HFF-Myc (cell line): ENCODE measurements around the gene CHMP4B.

Source experiments
- DNase-seq: peaks from one replicate; pipeline ENCODE4 v3.0.0-alpha.2; 2011; ENCODE audit warnings: low read depth; ENCODE audit errors: extremely low read depth
- H3K4me3 ChIP-seq: replicated peaks from 2 replicates; pipeline ENCODE4 v1.5.1; 2011; ENCODE audit warnings: low read depth, mild to moderate bottlenecking, control low read depth, low read length
- CTCF ChIP-seq: IDR thresholded peaks from 2 replicates; pipeline ENCODE4 v1.5.1; 2012; ENCODE audit warnings: mild to moderate bottlenecking, low read depth, low read length, control low read depth; ENCODE audit errors: missing control alignments

The CHMP4B gene

DNA sequence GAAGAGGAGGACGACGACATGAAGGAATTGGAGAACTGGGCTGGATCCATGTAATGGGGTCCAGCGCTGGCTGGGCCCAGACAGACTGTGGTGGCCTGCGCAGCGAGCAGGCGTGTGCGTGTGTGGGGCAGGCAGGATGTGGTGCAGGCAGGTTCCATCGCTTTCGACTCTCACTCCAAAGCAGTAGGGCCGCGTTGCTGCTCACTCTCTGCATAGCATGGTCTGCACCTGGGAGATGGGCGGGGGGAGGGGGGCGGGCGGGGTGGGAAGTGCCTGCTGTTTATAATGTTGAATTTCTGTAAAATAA, 42.3 kb downstream of the CHMP4B start:
- no peak overlapping the region for H3K4me3 ChIP-seq
- DNase-seq, result no peak
- TF ChIP-seq CTCF, result no peak

GRCh38 chr20:33857722-33858563, 46.8 kb downstream of the CHMP4B start:
- no peak overlapping the region for H3K4me3 ChIP-seq
- TF ChIP-seq CTCF, result no peak
- DNase-seq, result no peak

GRCh38 chr20:33858666-33859065, 47.5 kb downstream of the CHMP4B start:
- H3K4me3 ChIP-seq, result no peak overlapping the region
- no peak for DNase-seq
- no peak for TF ChIP-seq CTCF

GRCh38 chr20:33859157-33859695, 48.1 kb downstream of the CHMP4B start:
- H3K4me3 ChIP-seq, result no peak overlapping the region
- TF ChIP-seq CTCF, result no peak
- no peak for DNase-seq

DNA sequence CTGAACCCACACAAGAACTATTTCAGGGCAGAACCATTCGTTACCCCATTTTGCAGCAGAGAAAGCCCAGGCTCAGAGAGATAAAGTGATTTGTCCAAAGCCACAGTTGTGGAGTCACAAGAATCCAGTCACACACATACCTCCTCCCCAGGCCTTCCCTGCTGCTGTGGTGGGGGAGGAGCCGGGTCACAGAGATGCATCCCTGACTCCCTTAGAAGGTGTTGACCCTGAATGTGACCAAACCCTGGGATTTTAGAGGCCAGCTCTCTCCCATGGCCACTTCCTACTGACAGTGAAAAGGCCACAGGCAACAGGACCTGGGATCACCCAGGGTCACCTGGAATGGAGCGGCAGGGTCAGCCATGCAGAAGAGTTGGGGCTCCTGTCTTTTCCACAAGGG, 48.6 kb downstream of the CHMP4B start:
- H3K4me3 ChIP-seq, result no peak overlapping the region
- no peak for DNase-seq
- TF ChIP-seq CTCF, result no peak

DNA sequence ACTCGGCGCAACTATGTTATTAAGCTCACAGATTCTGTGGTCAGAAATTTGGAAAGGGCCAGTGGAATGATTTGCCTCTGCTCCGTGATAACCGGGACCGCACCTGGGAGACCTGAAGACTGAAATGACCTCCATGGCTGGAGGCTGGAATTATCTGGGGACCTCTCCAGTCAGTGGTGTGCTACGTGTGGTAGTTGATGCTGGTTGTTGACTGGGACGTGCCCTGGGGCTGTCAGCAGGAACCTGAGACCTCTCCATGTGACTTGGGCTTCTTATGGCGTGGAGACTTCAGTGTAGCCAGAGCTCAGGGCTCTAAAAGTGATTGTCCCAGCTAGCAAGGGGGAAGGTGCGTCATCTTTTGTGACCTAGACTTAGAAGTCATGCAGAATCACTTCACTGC, 50.3 kb downstream of the CHMP4B start:
- TF ChIP-seq CTCF, result no peak
- no peak for DNase-seq

More for the DNA sequence above, 50.3 kb downstream of the CHMP4B start:
- H3K4me3 ChIP-seq, result no peak overlapping the region
